HepG2 (cell line): ENCODE measurements around the gene S100P. TPM values are rescaled to one million over a fixed set of nuclear protein-coding genes. Genes with fewer than 3 reads are reported as not detected.

Experiments
- CBFB ChIP-seq: sonication (generic); formaldehyde crosslinking; IDR thresholded peaks from 2 replicates; pipeline ENCODE4 v1.4.0; 2020; ENCODE audit warnings: missing genetic modification reagents
- CBX5 ChIP-seq: sonication (generic); formaldehyde crosslinking; IDR thresholded peaks from 2 replicates; pipeline ENCODE4 v1.4.0; 2020; ENCODE audit warnings: missing genetic modification reagents, borderline replicate concordance
- IKZF1 ChIP-seq: fragments of 450-650 bp; IDR thresholded peaks from 2 replicates; pipeline ENCODE4 v1.7.1; 2016
- KAT7 ChIP-seq: IDR thresholded peaks from 2 replicates; pipeline ENCODE4 v1.6.1; 2018; ENCODE audit warnings: borderline replicate concordance, missing compliant biosample characterization
- KDM6A ChIP-seq: IDR thresholded peaks from 2 replicates; pipeline ENCODE4 v1.6.1; 2016; ENCODE audit warnings: low read depth
- POLR2AphosphoS2 ChIP-seq: IDR thresholded peaks from 2 replicates; pipeline ENCODE4 v1.6.1; 2011; ENCODE audit warnings: low read depth, low read length, improper control_type of control experiment
- RBM39 ChIP-seq: fragments of 200-400 bp; formaldehyde crosslinking; IDR thresholded peaks from one replicate; pipeline ENCODE4 v1.6.1; 2018; ENCODE audit warnings: antibody characterized with exemption, mild to moderate bottlenecking, low read depth, low read length; ENCODE audit not compliant: poor library complexity, severe bottlenecking
- SNAPC2 ChIP-seq: sonication (generic); formaldehyde crosslinking; IDR thresholded peaks from 2 replicates; pipeline ENCODE4 v1.8.1; 2022; ENCODE audit warnings: mild to moderate bottlenecking, missing genetic modification reagents
- TGIF2 ChIP-seq: IDR thresholded peaks from 2 replicates; pipeline ENCODE4 v1.6.1; 2016; ENCODE audit warnings: control low read depth, missing compliant biosample characterization
- ZKSCAN5 ChIP-seq: sonication (generic); formaldehyde crosslinking; IDR thresholded peaks from 2 replicates; pipeline ENCODE4 v1.5.1; 2020; ENCODE audit warnings: mild to moderate bottlenecking, missing genetic modification reagents
- ZNF160 ChIP-seq: sonication (generic); formaldehyde crosslinking; IDR thresholded peaks from 2 replicates; pipeline ENCODE4 v1.8.0; 2022; ENCODE audit warnings: mild to moderate bottlenecking, inconsistent platforms, missing genetic modification reagents
- ZNF3 ChIP-seq: IDR thresholded peaks from 2 replicates; pipeline ENCODE4 v1.7.0; 2017; ENCODE audit warnings: inconsistent platforms
- ZNF746 ChIP-seq: sonication (generic); formaldehyde crosslinking; IDR thresholded peaks from 2 replicates; pipeline ENCODE4 v1.8.0; 2022; ENCODE audit warnings: mild to moderate bottlenecking, missing genetic modification reagents
- ZZZ3 ChIP-seq: sonication (generic); formaldehyde crosslinking; IDR thresholded peaks from 2 replicates; pipeline ENCODE4 v1.4.0; 2020; ENCODE audit warnings: missing genetic modification reagents, mild to moderate bottlenecking, borderline replicate concordance
- polyA plus RNA-seq, 8 experiments: library from polyadenylated mRNA; depleted of rRNA in 3 of 8; stranded (reverse) in 7 of 8; unstranded in 1 of 8; fragments of >200 nt; fragmentation: Illumina TruSeq in 4 of 8; extraction: Trizol in 4 of 8; gene quantifications; 2 replicates each; pipeline versions ENCODE4 v1.2.1 to v1.2.3, GENCODE V29; 2011 to 2016; ENCODE audit warnings: low read depth in 4 of 8, missing spikeins in 1 of 8, mixed read lengths in 1 of 8; ENCODE audit not compliant: insufficient read depth in 1 of 8
- total RNA-seq, 5 experiments: library from RNA; depleted of rRNA; stranded (reverse); fragments of >200 nt; fragmentation: Illumina TruSeq; extraction: Trizol; gene quantifications; 2 replicates each; pipeline ENCODE4 v1.2.3, GENCODE V29; 2016; ENCODE audit warnings: low read depth in 1 of 5
- TF ChIP-seq, protein P1 (sequence below): sonication (generic); formaldehyde crosslinking; IDR thresholded peaks from 2 replicates; pipeline ENCODE4 v1.4.0; 2020; ENCODE audit warnings: missing genetic modification reagents

S100P gene
- total and polyA plus RNA-seq, 2 of the 13 experiments (the other 11 are each of a cell fraction or from before 2014, with no cell fraction given), result 278 to 1,649 TPM

DNA sequence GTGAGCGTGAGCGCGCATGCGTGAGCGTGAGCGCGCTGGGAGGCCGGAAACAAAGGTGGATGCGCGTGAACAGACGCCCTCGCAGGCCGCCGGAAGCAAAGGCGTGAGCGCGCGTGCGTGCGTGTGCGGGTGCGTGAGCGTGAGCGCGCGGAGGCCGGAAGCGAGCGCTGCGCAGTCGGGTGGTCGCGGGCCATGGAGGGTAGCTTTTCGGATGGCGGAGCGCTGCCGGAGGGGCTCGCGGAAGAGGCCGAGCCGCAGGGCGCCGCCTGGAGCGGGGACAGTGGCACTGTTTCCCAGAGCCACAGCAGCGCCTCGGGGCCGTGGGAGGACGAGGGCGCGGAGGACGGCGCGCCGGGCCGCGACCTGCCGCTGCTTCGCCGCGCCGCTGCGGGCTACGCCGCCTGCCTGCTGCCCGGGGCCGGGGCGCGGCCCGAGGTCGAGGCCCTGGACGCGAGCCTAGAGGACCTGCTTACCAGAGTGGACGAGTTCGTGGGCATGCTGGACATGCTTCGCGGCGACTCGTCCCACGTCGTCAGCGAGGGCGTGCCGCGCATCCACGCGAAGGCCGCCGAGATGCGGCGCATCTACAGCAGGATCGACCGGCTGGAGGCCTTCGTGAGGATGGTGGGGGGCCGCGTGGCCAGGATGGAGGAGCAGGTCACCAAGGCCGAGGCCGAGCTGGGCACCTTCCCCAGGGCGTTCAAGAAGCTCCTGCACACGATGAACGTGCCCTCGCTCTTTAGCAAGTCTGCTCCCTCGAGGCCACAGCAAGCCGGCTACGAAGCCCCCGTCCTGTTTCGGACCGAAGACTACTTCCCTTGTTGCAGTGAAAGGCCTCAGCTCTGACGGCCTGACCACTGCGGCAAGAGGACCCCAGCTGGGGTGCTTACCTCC, 22.6 kb downstream of the S100P start, which contains the start of gene BLOC1S4 (continued):
- TF ChIP-seq, protein P1, sequence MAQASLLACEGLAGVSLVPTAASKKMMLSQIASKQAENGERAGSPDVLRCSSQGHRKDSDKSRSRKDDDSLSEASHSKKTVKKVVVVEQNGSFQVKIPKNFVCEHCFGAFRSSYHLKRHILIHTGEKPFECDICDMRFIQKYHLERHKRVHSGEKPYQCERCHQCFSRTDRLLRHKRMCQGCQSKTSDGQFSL (CRISPR knock-in tag), result 0 out of 2 replicates have a peak, but pooled peaks have one; percentile 57
- no peak for TF ChIP-seq KDM6A (CRISPR knock-in tag)
- 0 out of 2 replicates have a peak, but pooled peaks have one; percentile 34 for TF ChIP-seq TGIF2
- no peak for TF ChIP-seq RBM39
- TF ChIP-seq IKZF1, result no peak
- no peak; the same call in none of the 2 replicates for TF ChIP-seq ZZZ3 (CRISPR knock-in tag)
- TF ChIP-seq CBX5, result peak; percentile 41; the same call in 1 of the 2 replicates
- no peak for TF ChIP-seq ZNF746 (CRISPR knock-in tag)
- TF ChIP-seq ZKSCAN5, result no peak
- no peak for TF ChIP-seq POLR2AphosphoS2
- TF ChIP-seq SNAPC2 (CRISPR knock-in tag), result peak; percentile 28; the same call in 1 of the 2 replicates
- TF ChIP-seq CBFB (CRISPR knock-in tag), result 0 out of 2 replicates have a peak, but pooled peaks have one; percentile 59
- peak; percentile 97 for TF ChIP-seq KAT7 (CRISPR knock-in tag)
- no peak for TF ChIP-seq ZNF3 (CRISPR knock-in tag)
- TF ChIP-seq ZNF160 (CRISPR knock-in tag), result no peak
- TF ChIP-seq, all 625 proteins: peak for 248
